GM12875 (cell line): ENCODE measurements around the gene ANKS6.
"Not testable (repeated sequence)": the region's sequence is repeated elsewhere in the genome, so short reads cannot be mapped to it uniquely, and the experiment has no call there.

ENCODE experiments used
- H3K4me3 ChIP-seq: one replicate; pipeline ENCODE4 v1.5.1; 2011; ENCODE audit warnings: low read depth, low read length, control low read depth
- TF ChIP-seq, protein P1 (sequence below): IDR thresholded peaks from 2 replicates; pipeline ENCODE4 v1.5.1; 2011; ENCODE audit warnings: low read depth, mild to moderate bottlenecking, control low read depth, inconsistent platforms, low read length, moderate library complexity, borderline replicate concordance; ENCODE audit not compliant: insufficient read depth

ANKS6 gene

DNA sequence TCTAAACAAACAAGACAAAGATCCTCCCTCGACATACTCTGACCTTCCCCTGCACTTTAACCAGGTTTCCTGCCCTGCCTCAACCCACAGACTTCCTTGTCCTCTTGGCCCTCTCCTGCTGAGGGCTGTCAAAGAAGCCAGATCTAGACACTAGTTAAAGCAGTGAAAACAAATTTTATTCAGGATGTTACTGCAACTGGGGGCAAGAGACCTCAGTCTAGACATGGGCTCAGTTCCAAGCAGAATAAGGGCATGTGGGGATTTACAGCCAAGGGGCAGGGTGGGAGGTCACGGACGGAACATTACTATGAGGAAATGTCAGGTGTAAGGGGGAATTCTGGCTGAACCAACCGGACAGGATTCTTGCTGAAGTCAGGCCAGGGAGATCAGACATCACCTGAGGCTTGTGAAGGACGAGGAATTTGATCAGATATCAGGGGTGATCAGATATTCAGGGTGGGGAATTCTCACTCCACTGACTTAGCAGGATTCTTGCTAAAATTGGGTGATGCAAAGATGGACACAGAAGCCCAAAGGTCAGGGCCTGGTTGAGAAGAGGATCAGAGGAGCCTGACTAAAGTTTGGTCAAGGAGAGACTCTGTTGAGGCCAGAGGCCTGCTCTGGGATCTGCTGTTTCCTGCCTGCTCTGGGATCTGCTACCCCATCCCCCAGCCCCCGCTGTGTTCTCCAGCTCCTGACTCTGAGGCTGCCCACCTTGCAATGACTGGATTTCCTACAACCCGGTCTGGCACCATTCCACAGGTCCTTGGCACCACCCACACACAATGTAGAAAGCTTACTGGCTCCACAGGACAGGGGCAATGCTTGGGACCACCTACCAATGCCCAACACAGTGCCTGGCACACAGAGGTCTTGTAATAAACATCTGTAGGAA is 109.1 kb downstream of the ANKS6 start:
- TF ChIP-seq, protein P1, sequence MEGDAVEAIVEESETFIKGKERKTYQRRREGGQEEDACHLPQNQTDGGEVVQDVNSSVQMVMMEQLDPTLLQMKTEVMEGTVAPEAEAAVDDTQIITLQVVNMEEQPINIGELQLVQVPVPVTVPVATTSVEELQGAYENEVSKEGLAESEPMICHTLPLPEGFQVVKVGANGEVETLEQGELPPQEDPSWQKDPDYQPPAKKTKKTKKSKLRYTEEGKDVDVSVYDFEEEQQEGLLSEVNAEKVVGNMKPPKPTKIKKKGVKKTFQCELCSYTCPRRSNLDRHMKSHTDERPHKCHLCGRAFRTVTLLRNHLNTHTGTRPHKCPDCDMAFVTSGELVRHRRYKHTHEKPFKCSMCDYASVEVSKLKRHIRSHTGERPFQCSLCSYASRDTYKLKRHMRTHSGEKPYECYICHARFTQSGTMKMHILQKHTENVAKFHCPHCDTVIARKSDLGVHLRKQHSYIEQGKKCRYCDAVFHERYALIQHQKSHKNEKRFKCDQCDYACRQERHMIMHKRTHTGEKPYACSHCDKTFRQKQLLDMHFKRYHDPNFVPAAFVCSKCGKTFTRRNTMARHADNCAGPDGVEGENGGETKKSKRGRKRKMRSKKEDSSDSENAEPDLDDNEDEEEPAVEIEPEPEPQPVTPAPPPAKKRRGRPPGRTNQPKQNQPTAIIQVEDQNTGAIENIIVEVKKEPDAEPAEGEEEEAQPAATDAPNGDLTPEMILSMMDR = no peak
- H3K4me3 ChIP-seq = no peak overlapping the region

- not testable (repeated sequence) for H3K4me3 ChIP-seq
These were observed 111.5 kb downstream of the ANKS6 start for GRCh38 chr9:98684816-98685215.
